Measurements from ENCODE around the gene NOA1. TPM values are rescaled to one million over a fixed set of nuclear protein-coding genes. Genes with fewer than 3 reads are reported as not detected.

The NOA1 gene
- total and polyA plus RNA-seq, 2 of the 8 experiments (the other 6 are each of a cell fraction or from before 2014, with no cell fraction given) = 24.3 to 28.1 TPM

- FAIRE-seq (no peak), DNase-seq (ENCODE audit: low read depth in 1 of 2, low spot score in 2 of 2) (no peak)
- Histone ChIP-seq H3K4me3 (ENCODE audit: extremely low read depth in 1 of 4, insufficient read depth in 2 of 4, low read depth in 3 of 4, low read length in 4 of 4) (no peak overlapping the region), H4K20me1 (replicated peaks in 1 of 2; ENCODE audit: control insufficient read depth in 1 of 2, insufficient read depth in 2 of 2, low read length in 2 of 2) (peaks cover 7% of the 10 kb centered on the region in 2 experiments), H2BK5ac (ENCODE audit: low read depth, low read length) (no peak overlapping the region), H2AFZ (ENCODE audit: low read length) (no peak overlapping the region), H2BK20ac (ENCODE audit: low read length) (no peak overlapping the region), H3K79me1 (ENCODE audit: low read depth, low read length) (peaks cover 7% of the 10 kb centered on the region), H3K14ac (ENCODE audit: insufficient read length) (no peak overlapping the region), H2AK5ac (ENCODE audit: low read depth, low read length) (no peak overlapping the region), H3K36me3 (ENCODE audit: control insufficient read depth in 2 of 4, insufficient read depth in 4 of 4, low read length in 3 of 4) (peaks cover 8 to 48% (median 23%) of the 10 kb centered on the region in 4 experiments; a peak in 6 of 8 replicates), H3K4me2 (ENCODE audit: insufficient read depth in 1 of 2, low read depth in 2 of 2, low read length in 2 of 2) (no peak overlapping the region), H2BK120ac (replicated peaks; ENCODE audit: low read depth, low read length) (no peak overlapping the region), H3K4me1 (replicated peaks in 1 of 4; ENCODE audit: control insufficient read depth in 3 of 4, insufficient read depth in 4 of 4, low read length in 3 of 4) (peaks cover 0 to 4% (median 0%) of the 10 kb centered on the region in 4 experiments; a peak in 3 of 7 replicates), H4K91ac (replicated peaks; ENCODE audit: insufficient read length, low read length) (no peak overlapping the region), H3K27ac (ENCODE audit: low read depth, low read length) (no peak overlapping the region), H3K23ac (ENCODE audit: insufficient read length) (no peak overlapping the region), H2BK15ac (ENCODE audit: low read length) (no peak overlapping the region), H2BK12ac (ENCODE audit: low read depth, low read length) (no peak overlapping the region), H3K9me3 (ENCODE audit: insufficient read depth in 2 of 2, low read depth in 1 of 2, low read length in 1 of 2) (no peaks in the 10 kb centered on the region), H3K18ac (ENCODE audit: extremely low read depth, low read length) (no peak overlapping the region), H4K5ac (ENCODE audit: insufficient read length, low read depth, low read length) (no peak overlapping the region), H3K4ac (replicated peaks; ENCODE audit: insufficient read length, low read depth, low read length) (no peak overlapping the region), H4K8ac (ENCODE audit: extremely low read depth, insufficient read depth, low read length) (no peak overlapping the region), H3K79me2 (ENCODE audit: control insufficient read depth in 1 of 2, insufficient read depth in 2 of 2, low read length in 2 of 2) (peaks cover 7 to 28% of the 10 kb centered on the region in 2 experiments), H3K27me3 (replicated peaks in 1 of 4; ENCODE audit: control insufficient read depth in 3 of 4, extremely low read depth in 1 of 4, insufficient read depth in 3 of 4, low read length in 3 of 4) (no peaks in the 10 kb centered on the region; a peak in 1 of 7 replicates), H3K9ac (replicated peaks in 1 of 4; ENCODE audit: extremely low read depth in 1 of 4, low read depth in 3 of 4, low read length in 3 of 4) (no peak overlapping the region), H3K23me2 (ENCODE audit: low read depth, low read length) (peaks cover 11% of the 10 kb centered on the region; the same call in 1 of the 2 replicates), H3K56ac (replicated peaks; ENCODE audit: insufficient read length, low read depth, low read length) (no peak overlapping the region)
- ChIA-PET CTCF (ENCODE audit: partially characterized antibody) (no interaction called here), POLR2A (ENCODE audit: partially characterized antibody) (no interaction called here)
- TF ChIP-seq POLR2AphosphoS5 (IDR thresholded peaks at IDR 0.05; ENCODE audit: low read depth, low read length) = no peak
- no peak for TF ChIP-seq KDM1A (IDR thresholded peaks at IDR 0.05; ENCODE audit: borderline replicate concordance, low read length)
- no peak for TF ChIP-seq EP300 (IDR thresholded peaks at IDR 0.05; ENCODE audit: borderline replicate concordance in 1 of 2, low read depth in 2 of 2, low read length in 2 of 2)
- TF ChIP-seq CTCF (IDR thresholded peaks at IDR 0.05; ENCODE audit: control extremely low read depth in 1 of 3, insufficient read depth in 1 of 3, low read depth in 1 of 3, low read length in 3 of 3) = no peak
Measured at GRCh38 chr4:56972809-56973208, 4.6 kb downstream of the NOA1 start.

Data from H1 (cell line).